Measurements from ENCODE around the gene ARL11.

Gene ARL11

GRCh38 chr13:49655906-49656305 is 27.6 kb downstream of the ARL11 start:
- no peak for DNase-seq (ENCODE audit: low read depth)
- H3K4me3 ChIP-seq (ENCODE audit: low read depth, low read length) = no peak overlapping the region
- no peak for TF ChIP-seq CTCF (IDR thresholded peaks at IDR 0.05; ENCODE audit: low read depth, low read length, missing control alignments)

GRCh38 chr13:49657241-49657641 is 28.9 kb downstream of the ARL11 start:
- no peak overlapping the region for H3K4me3 ChIP-seq (ENCODE audit: low read depth, low read length)
- no peak for DNase-seq (ENCODE audit: low read depth)
- TF ChIP-seq CTCF (IDR thresholded peaks at IDR 0.05; ENCODE audit: low read depth, low read length, missing control alignments) = no peak

GRCh38 chr13:49664606-49665005 is 36.3 kb downstream of the ARL11 start:
- no peak for TF ChIP-seq CTCF (IDR thresholded peaks at IDR 0.05; ENCODE audit: low read depth, low read length, missing control alignments)
- no peak for DNase-seq (ENCODE audit: low read depth)
- H3K4me3 ChIP-seq (ENCODE audit: low read depth, low read length) = no peak overlapping the region

DNA sequence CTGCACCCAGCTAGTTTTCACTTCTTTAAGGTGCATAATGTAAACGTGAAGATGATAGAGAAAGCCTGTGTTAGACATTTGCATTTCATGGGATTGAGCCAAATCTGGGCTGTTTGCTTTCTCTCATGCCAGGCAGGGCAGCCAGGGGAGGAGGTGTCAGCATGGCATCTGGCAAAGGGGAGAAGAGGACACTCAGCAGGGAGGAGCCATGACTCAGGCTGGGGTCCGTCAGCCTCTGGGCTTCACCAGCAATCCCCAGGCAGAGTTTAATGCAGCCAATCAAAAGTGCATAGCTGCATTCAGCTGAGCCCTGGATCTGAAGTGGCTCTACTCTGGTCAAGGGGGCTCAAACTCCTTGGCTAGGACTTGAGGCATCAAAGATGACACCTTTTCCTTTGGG is 39.5 kb downstream of the ARL11 start:
- no peak overlapping the region for H3K4me3 ChIP-seq (ENCODE audit: low read depth, low read length)
- no peak for TF ChIP-seq CTCF (IDR thresholded peaks at IDR 0.05; ENCODE audit: low read depth, low read length, missing control alignments)
- no peak for DNase-seq (ENCODE audit: low read depth)

DNA sequence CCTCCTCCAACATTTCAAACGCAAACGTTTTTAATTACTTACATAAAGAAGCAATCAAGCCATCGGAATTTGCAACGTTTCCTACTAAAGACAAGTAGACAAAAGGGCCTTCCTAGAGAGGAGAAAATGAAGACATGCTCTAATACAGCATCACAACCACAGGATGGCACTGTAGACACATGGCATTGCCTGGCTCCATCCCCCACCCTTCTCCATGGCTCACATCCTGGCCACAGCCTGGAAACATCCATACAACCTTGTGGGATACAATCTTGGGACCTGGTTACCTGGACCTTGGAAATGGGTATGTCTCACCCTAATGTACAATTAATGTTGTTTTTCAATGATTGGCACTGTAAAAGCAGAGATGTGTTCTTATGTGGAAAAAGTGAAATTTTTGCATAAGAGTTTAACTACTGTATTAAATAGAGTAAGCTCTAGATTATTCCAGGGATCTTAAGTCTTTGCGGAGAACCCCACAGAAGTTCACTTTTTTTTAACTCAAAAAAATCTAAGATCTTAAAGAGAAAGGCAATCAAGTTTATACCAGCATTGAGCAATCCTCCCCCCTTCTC is 41.5 kb downstream of the ARL11 start:
- H3K4me3 ChIP-seq (ENCODE audit: low read depth, low read length) = no peak overlapping the region
- no peak for DNase-seq (ENCODE audit: low read depth)
- peak; percentile 51 for TF ChIP-seq CTCF (IDR thresholded peaks at IDR 0.05; ENCODE audit: low read depth, low read length, missing control alignments)

DNA sequence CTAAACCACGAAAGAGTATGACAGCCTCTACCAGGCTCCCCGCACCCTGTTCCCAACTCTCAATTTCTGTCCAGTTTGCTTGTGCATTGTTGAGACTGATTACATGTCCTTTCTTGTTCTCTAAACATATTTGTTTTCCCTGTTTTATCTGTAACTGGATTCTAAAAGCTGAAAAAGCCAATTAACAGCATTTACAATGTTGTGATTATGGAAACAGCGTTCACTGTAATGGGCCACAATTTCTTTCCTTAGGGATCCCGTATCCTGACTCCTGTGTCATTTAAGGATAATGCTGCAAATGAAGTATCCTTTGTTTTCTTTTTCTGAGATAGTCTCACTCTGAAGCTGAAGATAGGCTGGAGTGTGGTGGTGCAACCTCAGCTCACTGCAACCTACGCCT is 42.5 kb downstream of the ARL11 start:
- no peak for DNase-seq (ENCODE audit: low read depth)
- H3K4me3 ChIP-seq (ENCODE audit: low read depth, low read length) = no peak overlapping the region
- TF ChIP-seq CTCF (IDR thresholded peaks at IDR 0.05; ENCODE audit: low read depth, low read length, missing control alignments) = no peak

- H3K4me3 ChIP-seq (ENCODE audit: low read depth, low read length) = no peak overlapping the region
Observed at GRCh38 chr13:49676581-49677298, 48.4 kb downstream of the ARL11 start.

More at GRCh38 chr13:49676581-49677298, 48.4 kb downstream of the ARL11 start:
- DNase-seq (ENCODE audit: low read depth) = no peak
- TF ChIP-seq CTCF (IDR thresholded peaks at IDR 0.05; ENCODE audit: low read depth, low read length, missing control alignments) = no peak

All from GM12864 (cell line).